MM.1S (cell line): ENCODE measurements around the gene RUNX1.

ENCODE experiments used
- DNase-seq: peaks from one replicate; pipeline ENCODE4 v3.0.0-alpha.2; 2015
- H2AFZ ChIP-seq: fragments of 300-600 bp; sonication (generic); 2 replicates; pipeline ENCODE4 v1.6.0; 2016; ENCODE audit warnings: antibody characterized with exemption, low read length
- H3F3A ChIP-seq: fragments of 300-600 bp; sonication (generic); 2 replicates; pipeline ENCODE4 v1.6.1; 2016; ENCODE audit warnings: mild to moderate bottlenecking, antibody characterized with exemption, low read length, moderate library complexity, mixed read lengths; ENCODE audit not compliant: insufficient read depth
- H3K27ac ChIP-seq: fragments of 300-600 bp; sonication (generic); 2 replicates; pipeline ENCODE4 v1.5.1; 2016; ENCODE audit warnings: mild to moderate bottlenecking, low read length
- H3K27me3 ChIP-seq: fragments of 300-600 bp; sonication (generic); replicated peaks from 2 replicates; pipeline ENCODE4 v1.6.0; 2016; ENCODE audit warnings: low read length; ENCODE audit not compliant: insufficient read depth
- H3K36me3 ChIP-seq: fragments of 300-600 bp; sonication (generic); replicated peaks from 2 replicates; pipeline ENCODE4 v1.6.1; 2016; ENCODE audit warnings: mild to moderate bottlenecking, low read length, mixed read lengths; ENCODE audit not compliant: insufficient read depth
- H3K4me1 ChIP-seq: fragments of 300-600 bp; sonication (generic); 2 replicates; pipeline ENCODE4 v1.6.1; 2016; ENCODE audit warnings: low read length, mixed read lengths
- H3K4me2 ChIP-seq: fragments of 300-600 bp; sonication (generic); 2 replicates; pipeline ENCODE4 v1.6.0; 2016; ENCODE audit warnings: low read depth, low read length
- H3K4me3 ChIP-seq: fragments of 300-600 bp; sonication (generic); 2 replicates; pipeline ENCODE4 v1.5.1; 2016; ENCODE audit warnings: low read length, mixed read lengths
- H3K79me2 ChIP-seq: fragments of 300-600 bp; sonication (generic); 2 replicates; pipeline ENCODE4 v1.6.1; 2016; ENCODE audit warnings: mixed run types, low read length, mixed read lengths
- H3K9ac ChIP-seq: fragments of 300-600 bp; sonication (generic); 2 replicates; pipeline ENCODE4 v1.6.1; 2016; ENCODE audit warnings: low read length, mixed read lengths
- H3K9me2 ChIP-seq: fragments of 300-600 bp; sonication (generic); replicated peaks from 2 replicates; pipeline ENCODE4 v1.6.1; 2016; ENCODE audit warnings: mild to moderate bottlenecking, low read length, mixed read lengths; ENCODE audit not compliant: insufficient read depth
- H3K9me3 ChIP-seq: fragments of 300-600 bp; sonication (generic); replicated peaks from 2 replicates; pipeline ENCODE4 v1.6.1; 2016; ENCODE audit warnings: mild to moderate bottlenecking, low read length, mixed read lengths; ENCODE audit not compliant: insufficient read depth
- H4K20me1 ChIP-seq: fragments of 300-600 bp; sonication (generic); 2 replicates; pipeline ENCODE4 v1.6.1; 2016; ENCODE audit warnings: mild to moderate bottlenecking, low read length, moderate library complexity, mixed read lengths; ENCODE audit not compliant: insufficient read depth
- EZH2 ChIP-seq: fragments of 300-600 bp; sonication (generic); optimal IDR thresholded peaks from 2 replicates; pipeline ENCODE3; 2017; ENCODE audit warnings: low read depth, mild to moderate bottlenecking, antibody characterized with exemption, low read length, mixed read lengths
- EZH2phosphoT487 ChIP-seq: fragments of 300-600 bp; sonication (generic); IDR thresholded peaks from 2 replicates; pipeline ENCODE4 v1.6.1; 2018; ENCODE audit warnings: antibody characterized with exemption, low read length
- TF ChIP-seq, protein P1 (sequence below): fragments of 300-600 bp; sonication (generic); IDR thresholded peaks from 2 replicates; pipeline ENCODE4 v1.5.1; 2016; ENCODE audit warnings: antibody characterized with exemption, low read length, mixed read lengths

Gene RUNX1

DNA sequence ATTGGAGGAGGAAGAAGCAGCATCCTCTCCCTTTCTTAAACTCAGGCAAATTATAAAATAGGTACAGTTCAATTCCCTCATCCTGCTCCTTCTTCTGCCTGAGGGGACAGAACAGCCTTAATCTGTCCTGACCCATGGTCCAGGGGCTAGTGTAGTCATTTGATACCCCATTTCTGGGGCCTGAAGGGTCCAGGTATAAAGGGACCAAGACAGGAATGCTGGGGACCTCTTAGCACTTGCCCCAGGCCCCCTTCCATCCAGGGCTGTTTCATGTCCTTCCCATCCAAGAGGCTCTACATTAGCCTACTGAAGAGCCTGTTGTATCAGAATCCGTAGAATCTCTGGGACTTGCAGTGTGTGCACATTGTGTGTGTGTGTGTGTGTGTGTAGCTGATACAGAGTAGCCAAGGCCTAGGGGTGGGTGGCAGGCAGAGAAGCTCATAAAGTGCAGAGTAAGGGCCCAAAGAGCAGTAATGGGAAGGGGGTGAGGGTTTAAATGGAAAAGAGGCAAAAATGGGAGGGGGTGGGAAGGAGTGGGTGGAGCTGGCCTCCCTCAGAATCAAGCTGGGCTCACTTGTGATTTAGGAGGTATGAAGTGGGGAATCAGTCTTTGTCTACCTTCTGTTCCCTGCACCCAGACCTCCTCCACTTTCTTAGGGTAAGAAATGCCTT is 32.4 kb downstream of the RUNX1 start:
- H3K27me3 ChIP-seq = no peaks in the 10 kb centered on the region
- no peaks in the 10 kb centered on the region for H3F3A ChIP-seq
- no peak overlapping the region for H3K9ac ChIP-seq
- no peaks in the 10 kb centered on the region for H3K79me2 ChIP-seq
- TF ChIP-seq EZH2phosphoT487 (no peak), EZH2 (no peak)
- TF ChIP-seq, protein P1, sequence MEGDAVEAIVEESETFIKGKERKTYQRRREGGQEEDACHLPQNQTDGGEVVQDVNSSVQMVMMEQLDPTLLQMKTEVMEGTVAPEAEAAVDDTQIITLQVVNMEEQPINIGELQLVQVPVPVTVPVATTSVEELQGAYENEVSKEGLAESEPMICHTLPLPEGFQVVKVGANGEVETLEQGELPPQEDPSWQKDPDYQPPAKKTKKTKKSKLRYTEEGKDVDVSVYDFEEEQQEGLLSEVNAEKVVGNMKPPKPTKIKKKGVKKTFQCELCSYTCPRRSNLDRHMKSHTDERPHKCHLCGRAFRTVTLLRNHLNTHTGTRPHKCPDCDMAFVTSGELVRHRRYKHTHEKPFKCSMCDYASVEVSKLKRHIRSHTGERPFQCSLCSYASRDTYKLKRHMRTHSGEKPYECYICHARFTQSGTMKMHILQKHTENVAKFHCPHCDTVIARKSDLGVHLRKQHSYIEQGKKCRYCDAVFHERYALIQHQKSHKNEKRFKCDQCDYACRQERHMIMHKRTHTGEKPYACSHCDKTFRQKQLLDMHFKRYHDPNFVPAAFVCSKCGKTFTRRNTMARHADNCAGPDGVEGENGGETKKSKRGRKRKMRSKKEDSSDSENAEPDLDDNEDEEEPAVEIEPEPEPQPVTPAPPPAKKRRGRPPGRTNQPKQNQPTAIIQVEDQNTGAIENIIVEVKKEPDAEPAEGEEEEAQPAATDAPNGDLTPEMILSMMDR = no peak
- no peaks in the 10 kb centered on the region for H4K20me1 ChIP-seq
- peaks cover 10% of the 10 kb centered on the region; the same call in 1 of the 2 replicates for H3K4me1 ChIP-seq
- H3K9me2 ChIP-seq = no peaks in the 10 kb centered on the region
- no peaks in the 10 kb centered on the region for H3K9me3 ChIP-seq
- H3K4me2 ChIP-seq = no peak overlapping the region
- H3K36me3 ChIP-seq = no peaks in the 10 kb centered on the region
- no peak overlapping the region for H3K4me3 ChIP-seq
- no peak overlapping the region for H2AFZ ChIP-seq
- H3K27ac ChIP-seq = no peak overlapping the region
- no peak for DNase-seq

GRCh38 chr21:35016071-35016470 is 33.0 kb downstream of the RUNX1 start:
- no peak for TF ChIP-seq EZH2
- TF ChIP-seq, protein P1 = no peak
- no peak overlapping the region for H2AFZ ChIP-seq
- no peak for DNase-seq
- no peak overlapping the region for H3K9ac ChIP-seq
- no peaks in the 10 kb centered on the region for H3K9me2 ChIP-seq
- no peaks in the 10 kb centered on the region for H3K79me2 ChIP-seq
- H3F3A ChIP-seq = no peaks in the 10 kb centered on the region
- peaks cover 10% of the 10 kb centered on the region; the same call in 1 of the 2 replicates for H3K4me1 ChIP-seq
- H4K20me1 ChIP-seq = no peaks in the 10 kb centered on the region
- no peak overlapping the region for H3K4me3 ChIP-seq
- H3K9me3 ChIP-seq = no peaks in the 10 kb centered on the region
- no peaks in the 10 kb centered on the region for H3K36me3 ChIP-seq
- H3K27me3 ChIP-seq = no peaks in the 10 kb centered on the region
- H3K4me2 ChIP-seq = no peak overlapping the region
- H3K27ac ChIP-seq = no peak overlapping the region

DNA sequence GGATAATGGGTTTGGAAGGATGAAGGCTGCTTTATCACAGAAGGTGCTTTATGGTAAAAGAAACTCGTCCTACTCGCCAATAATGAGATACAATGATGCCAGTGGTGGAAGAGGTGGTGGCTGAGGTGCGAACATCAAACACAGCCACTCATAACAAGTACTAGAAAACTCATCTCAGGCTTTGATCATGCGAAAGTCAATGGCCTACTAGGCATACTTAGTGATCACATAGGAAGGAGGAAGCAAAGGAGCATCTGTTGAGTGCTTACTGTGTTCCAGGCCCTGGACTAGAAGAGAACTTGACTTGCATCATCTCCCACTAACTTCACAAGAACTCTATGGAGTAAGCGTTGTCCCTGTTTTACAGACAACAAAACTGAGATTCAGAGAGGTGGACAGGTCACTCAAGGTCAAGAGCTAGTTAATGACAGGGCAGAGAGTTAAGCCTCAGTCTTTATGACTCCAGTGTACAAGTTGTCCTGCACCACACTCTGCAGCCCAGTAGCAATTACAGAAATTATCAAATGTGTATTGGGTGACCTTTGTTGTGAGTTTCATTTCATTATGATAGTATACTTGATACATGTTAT is 33.6 kb downstream of the RUNX1 start:
- H3K4me3 ChIP-seq = no peak overlapping the region
- no peak overlapping the region for H2AFZ ChIP-seq
- H3K9me3 ChIP-seq = no peaks in the 10 kb centered on the region
- no peaks in the 10 kb centered on the region for H3F3A ChIP-seq
- H3K27me3 ChIP-seq = no peaks in the 10 kb centered on the region
- no peaks in the 10 kb centered on the region for H3K79me2 ChIP-seq
- no peak overlapping the region for H3K4me2 ChIP-seq
- H3K4me1 ChIP-seq = 0 out of 2 replicates have a peak, but pooled peaks cover 4% of the 10 kb centered on the region
- no peaks in the 10 kb centered on the region for H3K36me3 ChIP-seq
- TF ChIP-seq EZH2 (no peak), EZH2phosphoT487 (no peak)
- TF ChIP-seq, protein P1 = no peak
- H3K9ac ChIP-seq = no peak overlapping the region
- no peaks in the 10 kb centered on the region for H4K20me1 ChIP-seq
- DNase-seq = no peak
- no peaks in the 10 kb centered on the region for H3K9me2 ChIP-seq
- H3K27ac ChIP-seq = no peak overlapping the region
